Gastrocnemius medialis (tissue), 4 donors: Measurements from ENCODE around the gene TMEFF1.

Experiments used
- CTCF ChIP-seq, 5 experiments: fragments of 450-650 bp in 3 of 5; fragments of 200-600 bp in 2 of 5; sonication (generic) in 2 of 5; IDR thresholded peaks in 4 of 5; conservative IDR thresholded peaks in 1 of 5; 1 replicate in 4 of 5; 2 replicates in 1 of 5; pipeline ENCODE4 v1.5.1; 2016 to 2019; ENCODE audit warnings: antibody characterized with exemption in 5 of 5, mild to moderate bottlenecking in 3 of 5, moderate library complexity in 3 of 5
- POLR2A ChIP-seq, 2 donors: fragments of 450-650 bp; IDR thresholded peaks; one replicate each; pipeline ENCODE4 v1.6.1; 2017; ENCODE audit warnings: antibody characterized with exemption in 2 of 2, mild to moderate bottlenecking in 2 of 2, moderate library complexity in 2 of 2

GRCh38 chr9:100466171-100466828, 6.6 kb upstream of the TMEFF1 start:
- no peak for TF ChIP-seq CTCF (IDR thresholded peaks at IDR 0.05 in 4 of 5, conservative IDR thresholded peaks at IDR 0.05 in 1 of 5)
- no peak for TF ChIP-seq POLR2A (IDR thresholded peaks at IDR 0.05)
